ENCODE data around the gene CELF2. TPM values are rescaled to one million over a fixed set of nuclear protein-coding genes. Genes with fewer than 3 reads are reported as not detected.

The CELF2 gene
- total and polyA plus RNA-seq, 2 experiments from 2014 or later: 16.6 to 26.9 TPM

DNA sequence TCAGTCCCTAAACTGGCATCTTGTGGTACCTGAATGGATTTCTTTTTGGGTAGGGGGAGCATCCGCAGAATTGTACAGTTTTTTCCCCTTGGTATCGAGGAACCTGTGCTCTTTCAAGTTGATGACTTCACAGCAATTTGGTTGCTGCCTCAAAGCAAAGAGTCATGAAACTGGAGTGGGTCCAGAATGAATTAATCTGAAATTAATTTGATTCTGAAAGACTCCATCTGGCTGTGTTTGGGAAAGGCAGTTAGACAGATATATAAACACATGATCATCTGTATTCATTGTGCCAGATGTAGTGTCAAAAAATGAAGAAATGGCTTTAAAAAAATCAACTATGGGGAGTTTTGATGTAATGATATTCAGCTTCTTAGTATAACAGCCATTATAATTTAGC is 136.1 kb downstream of the CELF2 start:
- Histone ChIP-seq H3K9me2 (replicated peaks; ENCODE audit: insufficient read depth) (no peaks in the 10 kb centered on the region), H4K20me1 (ENCODE audit: insufficient read depth, poor library complexity, severe bottlenecking) (no peaks in the 10 kb centered on the region), H3K36me3 (replicated peaks; ENCODE audit: insufficient read depth, low read depth) (no peaks in the 10 kb centered on the region), H3K9me3 (ENCODE audit: low read depth) (no peaks in the 10 kb centered on the region), H3K27ac (no peak overlapping the region), H3K4me2 (no peak overlapping the region), H2AFZ (no peak overlapping the region), H3K4me3 (no peak overlapping the region), H3K4me1 (ENCODE audit: insufficient read depth) (no peaks in the 10 kb centered on the region), H3K27me3 (peaks cover 8% of the 10 kb centered on the region), H3K79me2 (no peaks in the 10 kb centered on the region)
- 95% methylated on average over 2 of the region's 2 CpGs for WGBS (ENCODE audit: low lambda C conversion rate, missing lambda C conversion rate)
- no peak for DNase-seq (ENCODE audit: low spot score)
- TF ChIP-seq CTCF (IDR thresholded peaks at IDR 0.05; ENCODE audit: poor library complexity) (no peak), EZH2 (IDR thresholded peaks at IDR 0.05; ENCODE audit: borderline replicate concordance) (no peak), EZH2phosphoT487 (IDR thresholded peaks at IDR 0.05; ENCODE audit: low read depth, severe bottlenecking, unreplicated experiment) (no peak)

DNA sequence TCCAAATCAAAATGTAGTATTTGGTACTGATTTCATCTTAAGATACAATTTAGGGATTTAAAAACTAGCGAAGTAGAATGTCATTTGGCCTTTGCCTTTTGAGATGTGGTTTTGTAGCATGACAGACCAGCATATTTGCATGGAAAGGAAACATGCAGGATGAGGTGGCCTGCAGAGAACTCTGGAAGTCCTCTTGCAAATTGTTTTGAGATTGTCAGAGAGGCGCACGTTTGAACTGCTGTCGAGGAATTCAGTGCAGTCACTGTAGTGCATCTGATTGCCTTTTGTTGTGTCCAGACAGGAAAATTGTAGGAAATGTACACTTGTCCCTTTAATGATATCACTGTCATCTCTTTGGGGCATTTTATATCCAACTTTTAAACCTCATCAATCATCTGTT is 136.7 kb downstream of the CELF2 start:
- Histone ChIP-seq H3K9me3 (ENCODE audit: low read depth) (no peaks in the 10 kb centered on the region), H4K20me1 (ENCODE audit: insufficient read depth, poor library complexity, severe bottlenecking) (no peaks in the 10 kb centered on the region), H3K4me3 (no peak overlapping the region), H3K4me2 (no peak overlapping the region), H3K36me3 (replicated peaks; ENCODE audit: insufficient read depth, low read depth) (no peaks in the 10 kb centered on the region), H3K79me2 (no peaks in the 10 kb centered on the region), H3K4me1 (ENCODE audit: insufficient read depth) (no peaks in the 10 kb centered on the region), H3K27ac (no peak overlapping the region), H2AFZ (no peak overlapping the region), H3K27me3 (peaks cover 8% of the 10 kb centered on the region), H3K9me2 (replicated peaks; ENCODE audit: insufficient read depth) (no peaks in the 10 kb centered on the region)
- DNase-seq (ENCODE audit: low spot score): no peak
- 53% methylated on average over 4 of the region's 4 CpGs for WGBS (ENCODE audit: low lambda C conversion rate, missing lambda C conversion rate)
- no peak for TF ChIP-seq EZH2 (IDR thresholded peaks at IDR 0.05; ENCODE audit: borderline replicate concordance)
- no peak for TF ChIP-seq CTCF (IDR thresholded peaks at IDR 0.05; ENCODE audit: poor library complexity)
- no peak for TF ChIP-seq EZH2phosphoT487 (IDR thresholded peaks at IDR 0.05; ENCODE audit: low read depth, severe bottlenecking, unreplicated experiment)

- 62% methylated on average over 11 of the region's 11 CpGs for WGBS (ENCODE audit: low lambda C conversion rate, missing lambda C conversion rate)
- no peaks in the 10 kb centered on the region for H3K9me2 ChIP-seq (replicated peaks; ENCODE audit: insufficient read depth)
- H3K4me2 ChIP-seq: no peak overlapping the region
- no peaks in the 10 kb centered on the region for H3K36me3 ChIP-seq (replicated peaks; ENCODE audit: insufficient read depth, low read depth)
- no peak overlapping the region for H3K4me3 ChIP-seq
- H3K4me1 ChIP-seq (ENCODE audit: insufficient read depth): no peaks in the 10 kb centered on the region
- no peaks in the 10 kb centered on the region for H3K79me2 ChIP-seq
- no peaks in the 10 kb centered on the region for H3K9me3 ChIP-seq (ENCODE audit: low read depth)
- H3K27me3 ChIP-seq: peaks cover 8% of the 10 kb centered on the region
- H3K27ac ChIP-seq: no peak overlapping the region
- no peak for TF ChIP-seq EZH2 (IDR thresholded peaks at IDR 0.05; ENCODE audit: borderline replicate concordance)
- no peak for TF ChIP-seq EZH2phosphoT487 (IDR thresholded peaks at IDR 0.05; ENCODE audit: low read depth, severe bottlenecking, unreplicated experiment)
- TF ChIP-seq CTCF (IDR thresholded peaks at IDR 0.05; ENCODE audit: poor library complexity): no peak
- DNase-seq (ENCODE audit: low spot score): no peak
- H4K20me1 ChIP-seq (ENCODE audit: insufficient read depth, poor library complexity, severe bottlenecking): no peaks in the 10 kb centered on the region
- no peak overlapping the region for H2AFZ ChIP-seq
These were observed 137.3 kb downstream of the CELF2 start for GRCh38 chr10:11154849-11155498.

Data from hepatocyte (in vitro differentiated cells).